Spleen (tissue), 11 donors: Measurements from ENCODE around the gene EIF4EBP2. TPM values are rescaled to one million over a fixed set of nuclear protein-coding genes. Genes with fewer than 3 reads are reported as not detected.

Source experiments
- DNase-seq: peaks from one replicate; pipeline ENCODE4 v3.0.0-alpha.2; 2020
- H3K27ac ChIP-seq, 8 donors: fragments of 200-600 bp; sonication (generic) in 7 of 8; 1 replicate in 4 of 8; 2 replicates in 4 of 8; pipeline versions ENCODE4 v1.5.0 to v1.8.0; 2016 to 2021; ENCODE audit warnings: inconsistent platforms in 4 of 8, mild to moderate bottlenecking in 4 of 8, moderate library complexity in 1 of 8
- H3K27me3 ChIP-seq, 7 donors: fragments of 200-600 bp; sonication (generic) in 6 of 7; replicated peaks in 1 of 7; 1 replicate in 4 of 7; 2 replicates in 3 of 7; pipeline versions ENCODE4 v1.5.0 to v1.8.0; 2016 to 2021; ENCODE audit warnings: inconsistent platforms in 3 of 7, mild to moderate bottlenecking in 1 of 7
- H3K36me3 ChIP-seq, 6 donors: fragments of 200-600 bp; sonication (generic) in 5 of 6; 1 replicate in 4 of 6; 2 replicates in 2 of 6; pipeline versions ENCODE4 v1.5.0 to v1.8.0; 2016 to 2021; ENCODE audit warnings: inconsistent platforms in 2 of 6
- H3K4me1 ChIP-seq, 6 donors: fragments of 200-600 bp; sonication (generic) in 5 of 6; 1 replicate in 3 of 6; 2 replicates in 3 of 6; pipeline versions ENCODE4 v1.5.0 to v1.8.0; 2016 to 2021; ENCODE audit warnings: inconsistent platforms in 3 of 6
- H3K4me3 ChIP-seq, 8 donors: fragments of 200-600 bp; sonication (generic) in 7 of 8; 1 replicate in 4 of 8; 2 replicates in 4 of 8; pipeline versions ENCODE4 v1.5.0 to v1.8.0; 2016 to 2021; ENCODE audit warnings: inconsistent platforms in 4 of 8, mild to moderate bottlenecking in 4 of 8, moderate library complexity in 2 of 8
- H3K9me3 ChIP-seq, 8 donors: fragments of 200-600 bp; sonication (generic) in 7 of 8; 1 replicate in 4 of 8; 2 replicates in 4 of 8; pipeline versions ENCODE4 v1.5.0 to v1.8.0; 2016 to 2021; ENCODE audit warnings: inconsistent platforms in 4 of 8
- POLR2A ChIP-seq, 3 donors: fragments of 450-650 bp; IDR thresholded peaks; one replicate each; pipeline ENCODE4 v1.5.1; 2017; ENCODE audit warnings: antibody characterized with exemption in 3 of 3, mild to moderate bottlenecking in 1 of 3
- POLR2AphosphoS5 ChIP-seq, 3 donors: sonication (generic); formaldehyde crosslinking; IDR thresholded peaks; one replicate each; pipeline ENCODE4 v1.5.1; 2017; ENCODE audit warnings: antibody characterized with exemption in 3 of 3
- WGBS, 5 donors: extraction: QIAGEN DNeasy Blood & Tissue Kit in 3 of 5; methylation state at CpG; one replicate each; pipeline versions ENCODE4 v1.1.5 to v1.1.7; 2013 to 2018; 5-methylcytosine and 5-hydroxymethylcytosine counted together
- intact Hi-C: fragments of 100-400 bp; cut with DNase I; formaldehyde crosslinking; loops from one replicate; pipeline ENCODE4 v1.15.0; 2023; ENCODE audit warnings: low total_unique reads
- polyA plus RNA-seq, 3 donors: library from polyadenylated mRNA; stranded (reverse); fragments of 200-250 nt; gene quantifications; one replicate each; pipeline ENCODE4 v1.2.1, GENCODE V29; 2013
- total RNA-seq, 7 donors: library from RNA; depleted of rRNA in 3 of 7; stranded (reverse); fragments of >200 nt in 3 of 7; fragmentation: NEBNext Ultra II Directional in 4 of 7; extraction: Animal tissue kit (Norgen Biotek cat#: 25700) in 4 of 7; gene quantifications; one replicate each; pipeline versions ENCODE4 v1.1.0 to v1.2.1, GENCODE V29; 2016 to 2021
- TF ChIP-seq, protein P1 (sequence below), 11 experiments: fragments of 200-600 bp in 7 of 11; fragments of 450-650 bp in 4 of 11; sonication (generic) in 4 of 11; IDR thresholded peaks in 8 of 11; conservative IDR thresholded peaks in 3 of 11; 1 replicate in 7 of 11; 2 replicates in 4 of 11; pipeline versions ENCODE4 v1.4.0 to v1.8.0; 2016 to 2021; ENCODE audit warnings: antibody characterized with exemption in 11 of 11, inconsistent platforms in 4 of 11, mild to moderate bottlenecking in 1 of 11
- donor health status: healthy with polysubstance abuse.
- donor health status: DM: no; HTN: no; CAD: no; lungs with moderate emphysema.
- donor health status: DM: no; HTN: no; CAD: no.
- donor health status: Bipolar disorder and iron deficiency.
- donor health status: healthy.
- donor health status: DM: no; HTN: no; CAD: no.
- donor health status: DM: yes; HTN: yes; CAD: no.

EIF4EBP2 gene
- total and polyA plus RNA-seq, 10 donors: 12.5 to 82.5 (median 57.5) TPM

DNA sequence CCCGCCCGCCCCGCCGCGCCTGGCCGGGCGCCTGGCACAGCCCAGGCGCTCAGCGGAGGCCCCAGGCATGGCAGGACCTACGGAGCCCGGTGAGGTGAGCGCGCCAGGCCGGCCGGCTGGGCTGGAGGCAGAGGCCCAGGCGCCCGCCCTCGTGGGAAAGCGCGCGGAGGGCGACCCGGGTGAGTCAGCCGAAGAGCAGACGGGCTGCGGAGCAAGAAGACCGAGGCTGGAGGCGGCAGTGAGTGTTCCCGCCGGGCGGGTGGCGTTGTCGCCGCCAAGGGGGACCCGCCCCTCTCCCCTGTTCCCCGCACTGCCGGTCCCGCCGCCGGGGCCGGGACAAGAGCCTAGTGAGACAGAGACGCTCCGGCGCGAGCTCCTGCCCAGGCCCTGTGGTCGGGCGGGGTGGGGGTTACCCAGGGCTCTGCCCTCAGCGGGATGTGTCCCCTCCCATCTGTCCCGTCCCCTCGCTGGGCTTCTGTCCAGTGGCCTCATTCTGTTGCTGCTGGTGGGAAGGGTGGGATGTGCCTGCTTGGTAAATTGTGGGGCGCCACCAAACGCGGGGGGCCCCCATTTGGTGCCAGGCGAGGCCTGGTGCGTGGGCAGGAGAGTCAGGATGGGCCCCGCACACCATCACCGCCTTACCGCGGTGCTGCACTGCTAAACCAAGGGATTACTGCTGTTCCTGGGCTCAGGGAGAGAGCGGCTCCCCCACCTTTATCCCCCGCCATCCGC, 54.5 kb downstream of the EIF4EBP2 start:
- Histone ChIP-seq H3K9me3 (no peaks in the 10 kb centered on the region), H3K4me3 (peak overlapping the region in 7 of 8 donors; percentile 14 to 50 (median 19)), H3K4me1 (peaks cover 8 to 51% (median 33%) of the 10 kb centered on the region in 6 donors), H3K36me3 (no peaks in the 10 kb centered on the region), H3K27ac (peak overlapping the region in 1 of 8 donors; percentile 34), H3K27me3 (peaks cover 0 to 61% (median 19%) of the 10 kb centered on the region in 7 donors)
- 5 to 17% (median 9%) methylated on average over 15 to 62 of the region's 62 CpGs for WGBS, 5 donors
- peak; percentile 83 for DNase-seq
- TF ChIP-seq POLR2A (IDR thresholded peaks at IDR 0.05) (no peak), POLR2AphosphoS5 (IDR thresholded peaks at IDR 0.05) (peak; percentile 9 to 59 (median 42))
- TF ChIP-seq, protein P1, sequence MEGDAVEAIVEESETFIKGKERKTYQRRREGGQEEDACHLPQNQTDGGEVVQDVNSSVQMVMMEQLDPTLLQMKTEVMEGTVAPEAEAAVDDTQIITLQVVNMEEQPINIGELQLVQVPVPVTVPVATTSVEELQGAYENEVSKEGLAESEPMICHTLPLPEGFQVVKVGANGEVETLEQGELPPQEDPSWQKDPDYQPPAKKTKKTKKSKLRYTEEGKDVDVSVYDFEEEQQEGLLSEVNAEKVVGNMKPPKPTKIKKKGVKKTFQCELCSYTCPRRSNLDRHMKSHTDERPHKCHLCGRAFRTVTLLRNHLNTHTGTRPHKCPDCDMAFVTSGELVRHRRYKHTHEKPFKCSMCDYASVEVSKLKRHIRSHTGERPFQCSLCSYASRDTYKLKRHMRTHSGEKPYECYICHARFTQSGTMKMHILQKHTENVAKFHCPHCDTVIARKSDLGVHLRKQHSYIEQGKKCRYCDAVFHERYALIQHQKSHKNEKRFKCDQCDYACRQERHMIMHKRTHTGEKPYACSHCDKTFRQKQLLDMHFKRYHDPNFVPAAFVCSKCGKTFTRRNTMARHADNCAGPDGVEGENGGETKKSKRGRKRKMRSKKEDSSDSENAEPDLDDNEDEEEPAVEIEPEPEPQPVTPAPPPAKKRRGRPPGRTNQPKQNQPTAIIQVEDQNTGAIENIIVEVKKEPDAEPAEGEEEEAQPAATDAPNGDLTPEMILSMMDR (IDR thresholded peaks at IDR 0.05 in 8 of 11, conservative IDR thresholded peaks at IDR 0.05 in 3 of 11): peak in 2 of 11 experiments; percentile 5 to 10
- intact Hi-C loops: no loop called here

DNA sequence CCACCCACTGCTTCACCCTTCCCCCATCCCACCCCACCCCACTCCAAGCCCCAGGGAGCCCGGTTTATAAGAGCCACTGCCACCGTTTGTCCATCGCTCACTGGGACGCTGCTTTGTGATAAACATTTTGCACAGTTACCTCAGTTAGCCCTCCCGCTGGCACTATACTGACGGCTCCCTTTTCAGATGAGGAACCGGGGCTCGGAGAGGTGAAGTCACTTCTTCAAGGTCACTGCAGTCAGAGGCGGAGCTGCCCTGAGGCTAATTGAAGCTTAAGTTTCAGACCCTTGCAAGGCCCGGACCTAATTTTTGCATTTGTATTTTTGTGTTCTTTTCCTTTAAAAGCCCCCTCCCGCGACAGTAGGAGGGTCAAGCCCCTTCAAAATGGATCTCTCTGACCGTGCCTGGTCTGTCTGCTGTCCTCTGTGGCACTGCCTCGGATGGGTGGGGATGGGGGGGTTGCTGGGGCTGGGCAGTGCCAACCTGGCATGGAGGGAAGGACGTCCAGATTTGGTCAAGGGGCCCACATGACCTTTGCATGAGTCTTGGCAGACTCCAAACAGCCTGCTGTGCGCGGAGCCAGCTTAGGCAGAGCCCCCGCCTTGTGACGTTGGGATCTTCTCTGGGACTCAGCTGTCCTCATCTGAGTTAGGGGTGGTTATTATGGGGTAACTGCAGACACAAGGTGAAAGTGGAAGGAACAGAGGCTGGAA, 55.3 kb downstream of the EIF4EBP2 start:
- TF ChIP-seq, protein P1 (IDR thresholded peaks at IDR 0.05 in 8 of 11, conservative IDR thresholded peaks at IDR 0.05 in 3 of 11): no peak
- no peak for TF ChIP-seq POLR2A (IDR thresholded peaks at IDR 0.05)
- intact Hi-C loops: no loop called here
- H3K36me3 ChIP-seq: no peaks in the 10 kb centered on the region
- H3K27ac ChIP-seq: no peak overlapping the region
- H3K9me3 ChIP-seq: no peaks in the 10 kb centered on the region
- peak overlapping the region in 1 of 8 donors; percentile 50 for H3K4me3 ChIP-seq
- H3K4me1 ChIP-seq: peaks cover 8 to 51% (median 36%) of the 10 kb centered on the region in 6 donors
- DNase-seq: no peak
- WGBS, 5 donors: 32 to 49% (median 41%) methylated on average over 15 to 19 of the region's 19 CpGs
- peaks cover 0 to 61% (median 19%) of the 10 kb centered on the region in 7 donors for H3K27me3 ChIP-seq

DNA sequence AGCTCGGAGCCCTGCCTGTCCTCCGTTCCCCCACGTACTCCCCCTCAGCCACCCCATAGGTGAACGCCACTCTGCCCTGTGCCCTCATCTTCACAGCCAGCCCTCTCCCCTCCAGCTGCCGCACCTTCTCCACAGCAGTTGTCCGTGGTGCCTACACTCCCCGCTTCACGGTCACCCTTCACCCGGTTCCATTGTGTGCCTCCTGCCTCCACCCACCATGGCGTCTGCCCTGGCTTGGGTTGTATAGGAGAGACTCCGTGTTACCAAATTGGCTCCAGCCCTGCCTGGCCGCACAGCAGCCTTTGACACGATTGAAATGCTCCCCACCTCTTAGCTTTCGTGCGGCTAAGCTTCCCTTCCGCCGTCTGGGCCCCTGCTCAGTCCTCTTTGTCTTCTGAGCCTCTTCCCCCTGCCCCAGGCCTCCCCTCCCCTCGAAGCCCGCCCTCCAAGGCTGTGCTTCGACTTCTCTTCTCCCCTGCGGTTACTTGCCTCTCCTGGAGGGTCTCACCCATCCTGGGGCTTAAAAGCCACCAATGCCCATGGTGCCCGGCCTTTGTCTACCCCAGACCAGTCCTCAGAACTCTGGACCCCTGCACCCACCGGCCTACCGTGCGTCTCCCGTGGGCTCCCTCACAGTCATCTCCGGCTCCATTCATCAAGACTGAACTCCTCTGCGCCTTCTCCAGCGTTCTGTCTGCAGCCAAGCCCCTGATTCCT, 56.0 kb downstream of the EIF4EBP2 start:
- H3K27ac ChIP-seq: no peak overlapping the region
- DNase-seq: no peak
- H3K4me1 ChIP-seq: peaks cover 8 to 51% (median 36%) of the 10 kb centered on the region in 6 donors
- H3K4me3 ChIP-seq: no peak overlapping the region
- H3K36me3 ChIP-seq: no peaks in the 10 kb centered on the region
- no peaks in the 10 kb centered on the region for H3K9me3 ChIP-seq
- WGBS, 5 donors: 76 to 83% (median 76%) methylated on average over 29 of the region's 29 CpGs
- intact Hi-C loops: loop anchor here (5.0 to 10.0 kb wide), 3 partner anchors 82 to 425 kb away; partner anchors contain the start of gene PCBD1
- H3K27me3 ChIP-seq: peaks cover 0 to 60% (median 19%) of the 10 kb centered on the region in 7 donors
- TF ChIP-seq, protein P1 (IDR thresholded peaks at IDR 0.05 in 8 of 11, conservative IDR thresholded peaks at IDR 0.05 in 3 of 11): no peak
